H1 (cell line): ENCODE measurements around the gene RPA3. TPM values are rescaled to one million over a fixed set of nuclear protein-coding genes. Genes with fewer than 3 reads are reported as not detected.

ENCODE experiments used
- CTCF ChIA-PET: fragments of 300-600 bp; sonication (Branson Sonifier 250); formaldehyde crosslinking; loops from one replicate; lab custom pipeline; 2021; ENCODE audit not compliant: partially characterized antibody; lab: Charles Lee
- POLR2A ChIA-PET: fragments of 300-600 bp; sonication (Branson Sonifier 250); formaldehyde crosslinking; loops from one replicate; lab custom pipeline; 2021; ENCODE audit warnings: inconsistent platforms; ENCODE audit not compliant: partially characterized antibody; lab: Charles Lee
- DNase-seq, 2 experiments: peaks; one replicate each; pipeline versions ENCODE4 v3.0.0 to v3.0.0-alpha.2; 2010 to 2022; ENCODE audit warnings: low spot score in 2 of 2, low read depth in 1 of 2, mixed read lengths in 1 of 2
- FAIRE-seq: peaks from 2 replicates; lab custom pipeline; 2011; peaks lifted over from hg19 to GRCh38; lab: Jason Lieb, UNC
- H2AFZ ChIP-seq: 2 replicates; pipeline ENCODE4 v1.8.1; 2012; ENCODE audit warnings: low read length, inconsistent platforms
- H2AK5ac ChIP-seq: 2 replicates; pipeline ENCODE4 v1.6.1; 2013; ENCODE audit warnings: low read depth, low read length
- H2BK120ac ChIP-seq: replicated peaks from 2 replicates; pipeline ENCODE3; 2013; ENCODE audit warnings: low read depth, low read length, inconsistent platforms
- H2BK12ac ChIP-seq: 2 replicates; pipeline ENCODE4 v1.6.1; 2013; ENCODE audit warnings: low read depth, low read length
- H2BK15ac ChIP-seq: 2 replicates; pipeline ENCODE4 v1.6.1; 2013; ENCODE audit warnings: low read length
- H2BK20ac ChIP-seq: 2 replicates; pipeline ENCODE4 v1.6.1; 2013; ENCODE audit warnings: low read length
- H2BK5ac ChIP-seq: 2 replicates; pipeline ENCODE4 v1.6.1; 2013; ENCODE audit warnings: low read depth, low read length
- H3K14ac ChIP-seq: 2 replicates; pipeline ENCODE4 v1.6.1; 2013; ENCODE audit warnings: inconsistent platforms; ENCODE audit not compliant: insufficient read length
- H3K18ac ChIP-seq: 2 replicates; pipeline ENCODE4 v1.6.1; 2013; ENCODE audit warnings: low read length; ENCODE audit errors: extremely low read depth
- H3K23ac ChIP-seq: 2 replicates; pipeline ENCODE4 v1.6.1; 2013; ENCODE audit warnings: inconsistent platforms; ENCODE audit not compliant: insufficient read length
- H3K23me2 ChIP-seq: 2 replicates; pipeline ENCODE4 v1.6.1; 2013; ENCODE audit warnings: low read depth, low read length
- H3K27ac ChIP-seq: 2 replicates; pipeline ENCODE4 v1.6.1; 2011; ENCODE audit warnings: low read depth, low read length, inconsistent platforms
- H3K27me3 ChIP-seq, 4 experiments: replicated peaks in 1 of 4; 1 replicate in 1 of 4; 2 replicates in 3 of 4; pipeline versions ENCODE4 v1.6.1 to v1.8.1; 2011 to 2013; ENCODE audit warnings: low read length in 3 of 4, mild to moderate bottlenecking in 3 of 4, inconsistent platforms in 2 of 4, mixed read lengths in 2 of 4, moderate library complexity in 1 of 4; ENCODE audit not compliant: control insufficient read depth in 3 of 4, insufficient read depth in 3 of 4; ENCODE audit errors: extremely low read depth in 1 of 4
- H3K36me3 ChIP-seq, 4 experiments: 2 replicates each; pipeline versions ENCODE4 v1.6.1 to v1.8.1; 2011 to 2013; ENCODE audit warnings: mild to moderate bottlenecking in 4 of 4, low read length in 3 of 4, moderate library complexity in 2 of 4, control low read depth in 1 of 4, inconsistent platforms in 1 of 4; ENCODE audit not compliant: insufficient read depth in 4 of 4, control insufficient read depth in 2 of 4
- H3K4ac ChIP-seq: replicated peaks from 2 replicates; pipeline ENCODE3; 2013; ENCODE audit warnings: low read length, low read depth, mixed read lengths, inconsistent platforms; ENCODE audit not compliant: insufficient read length
- H3K4me1 ChIP-seq, 4 experiments: replicated peaks in 1 of 4; 1 replicate in 1 of 4; 2 replicates in 3 of 4; pipeline versions ENCODE4 v1.6.1 to v1.8.1; 2011 to 2013; ENCODE audit warnings: low read length in 3 of 4, inconsistent platforms in 2 of 4, mixed read lengths in 1 of 4; ENCODE audit not compliant: insufficient read depth in 4 of 4, control insufficient read depth in 3 of 4
- H3K4me2 ChIP-seq, 2 experiments: 2 replicates each; pipeline versions ENCODE4 v1.6.1 to v1.8.1; 2011 to 2013; ENCODE audit warnings: low read depth in 2 of 2, low read length in 2 of 2, control low read depth in 1 of 2, inconsistent platforms in 1 of 2, mild to moderate bottlenecking in 1 of 2; ENCODE audit not compliant: insufficient read depth in 1 of 2
- H3K4me3 ChIP-seq, 4 experiments: fragments of 200-600, 300-600 bp in 1 of 4; sonication (generic), shearing (Covaris generic), sonication (Bioruptor Twin) in 1 of 4; 2 replicates each; pipeline versions ENCODE4 v1.5.1 to v1.8.1; 2011 to 2016; ENCODE audit warnings: low read length in 4 of 4, low read depth in 3 of 4, control low read depth in 2 of 4, inconsistent platforms in 2 of 4, mild to moderate bottlenecking in 2 of 4, mixed read lengths in 1 of 4, moderate library complexity in 1 of 4; ENCODE audit not compliant: insufficient read depth in 2 of 4; ENCODE audit errors: extremely low read depth in 1 of 4
- H3K56ac ChIP-seq: replicated peaks from 2 replicates; pipeline ENCODE3; 2013; ENCODE audit warnings: low read depth, mild to moderate bottlenecking, mixed read lengths, low read length, inconsistent platforms; ENCODE audit not compliant: insufficient read length
- H3K79me1 ChIP-seq: 2 replicates; pipeline ENCODE4 v1.6.1; 2013; ENCODE audit warnings: low read depth, low read length, control low read depth
- H3K79me2 ChIP-seq, 2 experiments: 2 replicates each; pipeline versions ENCODE4 v1.6.1 to v1.8.1; 2012 to 2013; ENCODE audit warnings: low read length in 2 of 2, mild to moderate bottlenecking in 2 of 2, inconsistent platforms in 1 of 2; ENCODE audit not compliant: insufficient read depth in 2 of 2, control insufficient read depth in 1 of 2
- H3K9ac ChIP-seq, 4 experiments: replicated peaks in 1 of 4; 1 replicate in 1 of 4; 2 replicates in 3 of 4; pipeline versions ENCODE4 v1.6.1 to v1.8.1; 2011 to 2013; ENCODE audit warnings: low read depth in 3 of 4, low read length in 3 of 4, control low read depth in 2 of 4, mild to moderate bottlenecking in 2 of 4, moderate library complexity in 2 of 4, inconsistent platforms in 1 of 4; ENCODE audit errors: extremely low read depth in 1 of 4
- H3K9me3 ChIP-seq, 2 experiments: 2 replicates each; pipeline versions ENCODE4 v1.6.1 to v1.8.1; 2012 to 2013; ENCODE audit warnings: mild to moderate bottlenecking in 2 of 2, moderate library complexity in 2 of 2, control low read depth in 1 of 2, inconsistent platforms in 1 of 2, low read depth in 1 of 2, low read length in 1 of 2, mixed read lengths in 1 of 2; ENCODE audit not compliant: insufficient read depth in 2 of 2
- H4K20me1 ChIP-seq, 2 experiments: replicated peaks in 1 of 2; 2 replicates each; pipeline versions ENCODE3 to v1.8.1; 2011 to 2013; ENCODE audit warnings: inconsistent platforms in 2 of 2, low read length in 2 of 2, mild to moderate bottlenecking in 1 of 2; ENCODE audit not compliant: insufficient read depth in 2 of 2, control insufficient read depth in 1 of 2
- H4K5ac ChIP-seq: 2 replicates; pipeline ENCODE4 v1.6.1; 2013; ENCODE audit warnings: low read length, low read depth, mixed read lengths, inconsistent platforms; ENCODE audit not compliant: insufficient read length
- H4K8ac ChIP-seq: 2 replicates; pipeline ENCODE4 v1.8.0; 2013; ENCODE audit warnings: mild to moderate bottlenecking, moderate library complexity, low read length, inconsistent platforms; ENCODE audit not compliant: insufficient read depth; ENCODE audit errors: extremely low read depth
- H4K91ac ChIP-seq: replicated peaks from 2 replicates; pipeline ENCODE3; 2013; ENCODE audit warnings: low read length, mixed read lengths, inconsistent platforms; ENCODE audit not compliant: insufficient read length
- BACH1 ChIP-seq: IDR thresholded peaks from 2 replicates; pipeline ENCODE4 v1.6.1; 2012; ENCODE audit warnings: low read length, improper control_type of control experiment
- EP300 ChIP-seq, 2 experiments: IDR thresholded peaks; 1 replicate in 1 of 2; 2 replicates in 1 of 2; pipeline ENCODE4 v1.6.1; 2011 to 2012; ENCODE audit warnings: low read depth in 2 of 2, low read length in 2 of 2, mild to moderate bottlenecking in 2 of 2, borderline replicate concordance in 1 of 2, inconsistent platforms in 1 of 2, moderate library complexity in 1 of 2
- MAX ChIP-seq: IDR thresholded peaks from 2 replicates; pipeline ENCODE4 v1.6.1; 2012; ENCODE audit warnings: inconsistent platforms
- RBBP5 ChIP-seq: IDR thresholded peaks from 2 replicates; pipeline ENCODE4 v1.7.1; 2012; ENCODE audit warnings: low read depth, mild to moderate bottlenecking, inconsistent platforms, low read length, moderate library complexity, borderline replicate concordance
- SAP30 ChIP-seq: fragments of 300-600 bp; sonication (generic); IDR thresholded peaks from 2 replicates; pipeline ENCODE4 v1.7.1; 2012; ENCODE audit warnings: low read length, moderate library complexity, mild to moderate bottlenecking, inconsistent platforms; ENCODE audit not compliant: insufficient read depth, insufficient replicate concordance
- SIX5 ChIP-seq: IDR thresholded peaks from 2 replicates; pipeline ENCODE4 v1.6.1; 2011; ENCODE audit warnings: mild to moderate bottlenecking, low read depth, low read length
- SP1 ChIP-seq: IDR thresholded peaks from 2 replicates; pipeline ENCODE4 v1.6.1; 2011; ENCODE audit warnings: low read depth, low read length
- SP2 ChIP-seq: IDR thresholded peaks from 2 replicates; pipeline ENCODE4 v1.6.1; 2012; ENCODE audit warnings: mild to moderate bottlenecking, low read length, inconsistent platforms
- TCF12 ChIP-seq: IDR thresholded peaks from 2 replicates; pipeline ENCODE4 v1.6.1; 2011; ENCODE audit warnings: low read depth, mild to moderate bottlenecking, low read length
- whole genome bisulfite sequencing, 2 experiments: shearing (Covaris generic) in 1 of 2; methylation state at CpG; one replicate each; pipeline versions ENCODE4 v1.1.6 to v1.1.7; 2013 to 2015; ENCODE audit warnings: low lambda C conversion rate in 2 of 2, mixed read lengths in 2 of 2, inconsistent platforms in 1 of 2, low coverage in 1 of 2, missing lambda C conversion rate in 1 of 2; ENCODE audit not compliant: insufficient replicate concordance in 2 of 2, insufficient coverage in 1 of 2, insufficient read length in 1 of 2; ENCODE audit errors: extremely low coverage in 1 of 2, missing lambda C conversion rate in 1 of 2; 5-methylcytosine and 5-hydroxymethylcytosine counted together
- polyA plus RNA-seq, 7 experiments: library from polyadenylated mRNA; depleted of rRNA in 3 of 7; stranded (reverse) in 5 of 7; unstranded in 2 of 7; fragments of >200 nt in 5 of 7; fragments of 200-250 nt in 2 of 7; gene quantifications; 1 replicate in 5 of 7; 2 replicates in 1 of 7; 4 replicates in 1 of 7; pipeline versions ENCODE4 v1.2.1 to v1.2.3, GENCODE V29; 2011 to 2013; ENCODE audit warnings: missing spikeins in 2 of 7, mixed read lengths in 2 of 7
- total RNA-seq: library from RNA; stranded (reverse); fragmentation: NEBNext Ultra II Directional; extraction: Animal tissue kit (Norgen Biotek cat#: 25700); gene quantifications from 2 replicates; pipeline ENCODE4 v1.2.1, GENCODE V29; 2021
- TF ChIP-seq, protein P1 (sequence below): IDR thresholded peaks from 2 replicates; pipeline ENCODE4 v1.6.1; 2011; ENCODE audit warnings: low read depth, mild to moderate bottlenecking, low read length; ENCODE audit not compliant: insufficient read depth

The RPA3 gene
- total and polyA plus RNA-seq, 2 of the 8 experiments (the other 6 are each of a cell fraction or from before 2014, with no cell fraction given), result 60.2 to 105 TPM

- no peak overlapping the region for H2BK15ac ChIP-seq
- no peak overlapping the region for H4K5ac ChIP-seq
- no peak overlapping the region for H2AFZ ChIP-seq
- no peaks in the 10 kb centered on the region for H3K79me1 ChIP-seq
- H3K79me2 ChIP-seq, result no peaks in the 10 kb centered on the region
- H3K4ac ChIP-seq, result no peak overlapping the region
- H3K4me3 ChIP-seq, result no peak overlapping the region
- H3K9me3 ChIP-seq, result no peaks in the 10 kb centered on the region; a peak in 1 of 4 replicates
- no peak overlapping the region for H3K56ac ChIP-seq
- H3K4me1 ChIP-seq, result no peaks in the 10 kb centered on the region
- H3K9ac ChIP-seq, result no peak overlapping the region
- H2BK12ac ChIP-seq, result no peak overlapping the region
- no peaks in the 10 kb centered on the region for H3K36me3 ChIP-seq
- no peak for DNase-seq
- H2BK5ac ChIP-seq, result no peak overlapping the region
- ChIA-PET POLR2A (interaction anchor here (1.8 kb wide), 1 partner anchor 54 kb away, joined by 3 read pairs; no protein-coding TSS in a partner anchor), CTCF (interaction anchor here (0.7 kb wide), 1 partner anchor 29 kb away, joined by 3 read pairs; no protein-coding TSS in a partner anchor)
- no peaks in the 10 kb centered on the region for H4K20me1 ChIP-seq
- no peaks in the 10 kb centered on the region for H3K27me3 ChIP-seq
- no peak overlapping the region for H3K23ac ChIP-seq
- H3K23me2 ChIP-seq, result no peaks in the 10 kb centered on the region
- TF ChIP-seq SIX5 (no peak), SAP30 (no peak), TCF12 (no peak), BACH1 (no peak), RBBP5 (no peak), SP1 (no peak), SP2 (no peak), MAX (no peak), EP300 (IDR thresholded peaks at IDR 0.05; ENCODE audit: borderline replicate concordance in 1 of 2, low read depth in 2 of 2, low read length in 2 of 2) (no peak)
- TF ChIP-seq, protein P1, sequence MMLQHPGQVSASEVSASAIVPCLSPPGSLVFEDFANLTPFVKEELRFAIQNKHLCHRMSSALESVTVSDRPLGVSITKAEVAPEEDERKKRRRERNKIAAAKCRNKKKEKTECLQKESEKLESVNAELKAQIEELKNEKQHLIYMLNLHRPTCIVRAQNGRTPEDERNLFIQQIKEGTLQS, result no peak
- no peak overlapping the region for H4K91ac ChIP-seq
- WGBS, 2 experiments, result 88% methylated on average over 1 of the region's 1 CpG; no CpG with 5 or more reads in 1 of the 2 experiments
- no peak overlapping the region for H2BK120ac ChIP-seq
- no peak overlapping the region for H3K18ac ChIP-seq
- no peak overlapping the region for H2BK20ac ChIP-seq
- H3K14ac ChIP-seq, result no peak overlapping the region
- no peak overlapping the region for H2AK5ac ChIP-seq
- H3K27ac ChIP-seq, result no peak overlapping the region
- H3K4me2 ChIP-seq, result no peak overlapping the region
- no peak overlapping the region for H4K8ac ChIP-seq
- FAIRE-seq, result no peak
Measured at GRCh38 chr7:7720193-7720592, 1.8 kb upstream of the RPA3 start.
